CD4-positive, CD25-positive, alpha-beta regulatory T cell (primary cell): Measurements from ENCODE around the gene LPAR3. TPM values are rescaled to one million over a fixed set of nuclear protein-coding genes. Genes with fewer than 3 reads are reported as not detected.

ENCODE experiments used
- ATAC-seq, 2 donors: fragments of 150-1000 bp; cut with Tn5 transposase; one replicate each; pipeline ENCODE4 v1.10.0; 2021; ENCODE audit warnings: low read depth in 2 of 2, moderate number of reproducible peaks in 2 of 2, moderate library complexity in 1 of 2
- DNase-seq, 3 donors: peaks; one replicate each; pipeline versions ENCODE4 v3.0.0 to v3.0.0-alpha.2; 2012 to 2022; ENCODE audit warnings: mixed read lengths in 1 of 3
- H3K27ac ChIP-seq: one replicate; pipeline ENCODE4 v1.7.0; 2013; ENCODE audit warnings: mild to moderate bottlenecking, low read length; ENCODE audit not compliant: insufficient read depth, poor library complexity, severe bottlenecking
- H3K27me3 ChIP-seq: one replicate; pipeline ENCODE4 v1.7.0; 2013; ENCODE audit warnings: low read length; ENCODE audit not compliant: control insufficient read depth, insufficient read depth
- H3K36me3 ChIP-seq: one replicate; pipeline ENCODE4 v1.7.0; 2013; ENCODE audit warnings: mild to moderate bottlenecking, low read length, moderate library complexity; ENCODE audit not compliant: control insufficient read depth, insufficient read depth
- H3K4me1 ChIP-seq: 2 replicates; pipeline ENCODE4 v1.7.0; 2013; ENCODE audit warnings: mild to moderate bottlenecking, low read length; ENCODE audit not compliant: insufficient read depth, control insufficient read depth, poor library complexity, severe bottlenecking
- H3K4me3 ChIP-seq: one replicate; pipeline ENCODE4 v1.7.0; 2013; ENCODE audit warnings: low read depth, mild to moderate bottlenecking, low read length, moderate library complexity
- H3K9me3 ChIP-seq, 2 experiments: 1 replicate in 1 of 2; 2 replicates in 1 of 2; pipeline ENCODE4 v1.7.0; 2013; ENCODE audit warnings: low read length in 2 of 2, mild to moderate bottlenecking in 1 of 2, moderate library complexity in 1 of 2; ENCODE audit not compliant: control insufficient read depth in 2 of 2
- H3K27ac Mint-ChIP-seq, 3 donors: one replicate each; pipeline ENCODE4 v1.8.0; 2020 to 2022; ENCODE audit warnings: mild to moderate bottlenecking in 3 of 3, mixed read lengths in 3 of 3, moderate library complexity in 2 of 3
- H3K27me3 Mint-ChIP-seq: one replicate; pipeline ENCODE4 v1.8.0; 2022; ENCODE audit warnings: mild to moderate bottlenecking, mixed read lengths
- H3K36me3 Mint-ChIP-seq: one replicate; pipeline ENCODE4 v1.8.0; 2020; ENCODE audit warnings: mixed read lengths
- H3K4me1 Mint-ChIP-seq, 4 donors: one replicate each; pipeline ENCODE4 v1.8.0; 2020 to 2022; ENCODE audit warnings: mixed read lengths in 4 of 4, mild to moderate bottlenecking in 1 of 4
- H3K4me3 Mint-ChIP-seq, 4 donors: one replicate each; pipeline ENCODE4 v1.8.0; 2020 to 2022; ENCODE audit warnings: mild to moderate bottlenecking in 4 of 4, mixed read lengths in 4 of 4, moderate library complexity in 3 of 4
- H3K9me3 Mint-ChIP-seq, 7 donors: one replicate each; pipeline ENCODE4 v1.8.0; 2020 to 2022; ENCODE audit warnings: mixed read lengths in 7 of 7, mild to moderate bottlenecking in 3 of 7, moderate library complexity in 2 of 7
- polyA plus RNA-seq, 4 donors: library from polyadenylated mRNA; unstranded; fragments of 300-500 nt; fragmentation: Illumina TruSeq; gene quantifications; one replicate each; pipeline ENCODE4 v1.2.3, GENCODE V29; 2021
- total RNA-seq: library from RNA; stranded (reverse); gene quantifications from one replicate; pipeline ENCODE4 v1.2.3, GENCODE V29; 2022

Gene LPAR3
- total and polyA plus RNA-seq, 5 donors from 2014 or later: 0.32 TPM; not detected in 4

- no peaks in the 10 kb centered on the region for H3K9me3 ChIP-seq
- peaks cover 6% of the 10 kb centered on the region for H3K27me3 ChIP-seq
- Mint-ChIP-seq H3K4me3 (no peak overlapping the region), H3K4me1 (no peaks in the 10 kb centered on the region), H3K9me3 (peaks cover 0 to 7% (median 0%) of the 10 kb centered on the region in 7 donors), H3K36me3 (no peaks in the 10 kb centered on the region), H3K27me3 (peaks cover 20% of the 10 kb centered on the region), H3K27ac (no peak overlapping the region)
- ATAC-seq (no peak), DNase-seq (no peak)
- H3K27ac ChIP-seq: no peak overlapping the region
- no peak overlapping the region for H3K4me3 ChIP-seq
- no peaks in the 10 kb centered on the region for H3K36me3 ChIP-seq
- H3K4me1 ChIP-seq: no peaks in the 10 kb centered on the region
These were observed 9.7 kb downstream of the LPAR3 start for GRCh38 chr1:84883286-84883685.

- H3K27ac Mint-ChIP-seq: no peak overlapping the region
- ATAC-seq (no peak), DNase-seq (no peak)
- peaks cover 0 to 7% (median 0%) of the 10 kb centered on the region in 7 donors for H3K9me3 Mint-ChIP-seq
- peaks cover 39% of the 10 kb centered on the region for H3K27me3 Mint-ChIP-seq
- H3K27me3 ChIP-seq: peaks cover 9% of the 10 kb centered on the region
- no peaks in the 10 kb centered on the region for H3K4me1 Mint-ChIP-seq
- no peak overlapping the region for H3K4me3 Mint-ChIP-seq
- H3K4me1 ChIP-seq: no peaks in the 10 kb centered on the region
- no peak overlapping the region for H3K4me3 ChIP-seq
- no peaks in the 10 kb centered on the region for H3K36me3 Mint-ChIP-seq
- no peak overlapping the region for H3K27ac ChIP-seq
- no peaks in the 10 kb centered on the region for H3K36me3 ChIP-seq
- no peaks in the 10 kb centered on the region for H3K9me3 ChIP-seq
These were observed 15.4 kb downstream of the LPAR3 start for GRCh38 chr1:84877592-84877991.

GRCh38 chr1:84876353-84876752 is 16.7 kb downstream of the LPAR3 start:
- Mint-ChIP-seq H3K36me3 (no peaks in the 10 kb centered on the region), H3K27me3 (peaks cover 41% of the 10 kb centered on the region), H3K27ac (no peak overlapping the region), H3K4me1 (no peaks in the 10 kb centered on the region), H3K9me3 (peaks cover 0 to 2% (median 0%) of the 10 kb centered on the region in 7 donors), H3K4me3 (no peak overlapping the region)
- Histone ChIP-seq H3K4me1 (no peaks in the 10 kb centered on the region), H3K4me3 (no peak overlapping the region), H3K27ac (no peak overlapping the region), H3K36me3 (no peaks in the 10 kb centered on the region), H3K27me3 (peaks cover 16% of the 10 kb centered on the region), H3K9me3 (no peaks in the 10 kb centered on the region)
- ATAC-seq (no peak), DNase-seq (no peak)

- Mint-ChIP-seq H3K4me3 (peak overlapping the region in 1 of 4 donors; percentile 24), H3K27me3 (peaks cover 35% of the 10 kb centered on the region), H3K27ac (no peak overlapping the region), H3K4me1 (no peaks in the 10 kb centered on the region), H3K9me3 (no peaks in the 10 kb centered on the region), H3K36me3 (no peaks in the 10 kb centered on the region)
- Histone ChIP-seq H3K27me3 (peaks cover 14% of the 10 kb centered on the region), H3K27ac (no peak overlapping the region), H3K9me3 (no peaks in the 10 kb centered on the region), H3K4me3 (no peak overlapping the region), H3K4me1 (no peaks in the 10 kb centered on the region), H3K36me3 (no peaks in the 10 kb centered on the region)
- no peak for ATAC-seq
- no peak for DNase-seq
These were observed 19.6 kb downstream of the LPAR3 start for GRCh38 chr1:84873366-84873765.

GRCh38 chr1:84872696-84873355 is 20.2 kb downstream of the LPAR3 start:
- Histone ChIP-seq H3K9me3 (no peaks in the 10 kb centered on the region), H3K4me1 (no peaks in the 10 kb centered on the region), H3K27ac (no peak overlapping the region), H3K27me3 (peaks cover 14% of the 10 kb centered on the region), H3K4me3 (no peak overlapping the region), H3K36me3 (no peaks in the 10 kb centered on the region)
- Mint-ChIP-seq H3K9me3 (no peaks in the 10 kb centered on the region), H3K36me3 (no peaks in the 10 kb centered on the region), H3K4me3 (no peak overlapping the region), H3K27me3 (peaks cover 30% of the 10 kb centered on the region), H3K4me1 (no peaks in the 10 kb centered on the region), H3K27ac (peak overlapping the region in 1 of 3 donors; percentile 1)
- ATAC-seq: no peak
- no peak for DNase-seq

- no peaks in the 10 kb centered on the region for H3K36me3 Mint-ChIP-seq
These were observed 21.8 kb downstream of the LPAR3 start for GRCh38 chr1:84871181-84871580.

GRCh38 chr1:84870591-84870990 is 22.4 kb downstream of the LPAR3 start:
- Mint-ChIP-seq H3K9me3 (no peaks in the 10 kb centered on the region), H3K4me3 (no peak overlapping the region), H3K4me1 (no peaks in the 10 kb centered on the region), H3K27me3 (peaks cover 26% of the 10 kb centered on the region), H3K36me3 (no peaks in the 10 kb centered on the region), H3K27ac (no peak overlapping the region)
- Histone ChIP-seq H3K27me3 (peaks cover 14% of the 10 kb centered on the region), H3K4me3 (no peak overlapping the region), H3K9me3 (no peaks in the 10 kb centered on the region), H3K36me3 (no peaks in the 10 kb centered on the region), H3K4me1 (no peaks in the 10 kb centered on the region), H3K27ac (no peak overlapping the region)
- DNase-seq (no peak), ATAC-seq (no peak)

More at GRCh38 chr1:84871181-84871580, 21.8 kb downstream of the LPAR3 start:
- H3K4me1 Mint-ChIP-seq: no peaks in the 10 kb centered on the region
- Histone ChIP-seq H3K4me1 (no peaks in the 10 kb centered on the region), H3K27ac (no peak overlapping the region), H3K36me3 (no peaks in the 10 kb centered on the region), H3K27me3 (peaks cover 14% of the 10 kb centered on the region), H3K9me3 (no peaks in the 10 kb centered on the region), H3K4me3 (no peak overlapping the region)
- no peaks in the 10 kb centered on the region for H3K9me3 Mint-ChIP-seq
- H3K4me3 Mint-ChIP-seq: no peak overlapping the region
- DNase-seq: no peak
- H3K27me3 Mint-ChIP-seq: peaks cover 26% of the 10 kb centered on the region
- ATAC-seq: no peak
- no peak overlapping the region for H3K27ac Mint-ChIP-seq

- DNase-seq (no peak), ATAC-seq (no peak)
- H3K36me3 ChIP-seq: no peaks in the 10 kb centered on the region
- no peaks in the 10 kb centered on the region for H3K4me1 ChIP-seq
- H3K27ac ChIP-seq: no peak overlapping the region
- H3K27ac Mint-ChIP-seq: peak overlapping the region in 1 of 3 donors; percentile 6
- no peak overlapping the region for H3K4me3 ChIP-seq
- peaks cover 26% of the 10 kb centered on the region for H3K27me3 Mint-ChIP-seq
- no peaks in the 10 kb centered on the region for H3K9me3 Mint-ChIP-seq
- no peaks in the 10 kb centered on the region for H3K9me3 ChIP-seq
- H3K4me3 Mint-ChIP-seq: no peak overlapping the region
- H3K4me1 Mint-ChIP-seq: peaks cover 0 to 4% (median 2%) of the 10 kb centered on the region in 4 donors
- H3K27me3 ChIP-seq: peaks cover 14% of the 10 kb centered on the region
- no peaks in the 10 kb centered on the region for H3K36me3 Mint-ChIP-seq
These were observed 23.3 kb downstream of the LPAR3 start for GRCh38 chr1:84869720-84870119.
